Measurements from ENCODE around the gene RASAL2. TPM values are rescaled to one million over a fixed set of nuclear protein-coding genes. Genes with fewer than 3 reads are reported as not detected.
"Not testable (repeated sequence)": the region's sequence is repeated elsewhere in the genome, so short reads cannot be mapped to it uniquely, and the experiment has no call there.

RASAL2 gene
- total RNA-seq, 2 experiments from 2014 or later, result not detected

- Mint-ChIP-seq H3K27me3 (no peaks in the 10 kb centered on the region), H3K9me3 (peaks cover 2% of the 10 kb centered on the region), H3K4me3 (no peak overlapping the region), H3K27ac (no peak overlapping the region), H3K4me1 (no peaks in the 10 kb centered on the region), H3K36me3 (ENCODE audit: low read depth) (no peaks in the 10 kb centered on the region)
- ChIA-PET CTCF (no interaction called here), POLR2A (no interaction called here)
- no peak for DNase-seq
Observed at GRCh38 chr1:178218550-178218949, 124.6 kb downstream of the RASAL2 start.

- Mint-ChIP-seq H3K4me1 (no peaks in the 10 kb centered on the region), H3K36me3 (ENCODE audit: low read depth) (no peaks in the 10 kb centered on the region), H3K4me3 (no peak overlapping the region), H3K27me3 (no peaks in the 10 kb centered on the region), H3K9me3 (peaks cover 2% of the 10 kb centered on the region), H3K27ac (no peak overlapping the region)
- POLR2A ChIA-PET, result no interaction called here
- no peak for DNase-seq
- CTCF ChIA-PET, result no interaction called here
Observed at GRCh38 chr1:178220094-178220493, 126.2 kb downstream of the RASAL2 start.

- Mint-ChIP-seq H3K27ac (no peak overlapping the region), H3K36me3 (ENCODE audit: low read depth) (no peaks in the 10 kb centered on the region)
- POLR2A ChIA-PET, result no interaction called here
Observed at GRCh38 chr1:178223289-178223688, 129.4 kb downstream of the RASAL2 start.

GRCh38 chr1:178224358-178224757 lies 130.5 kb downstream of the RASAL2 start:
- POLR2A ChIA-PET, result no interaction called here
- H3K4me3 Mint-ChIP-seq, result no peak overlapping the region
- no peaks in the 10 kb centered on the region for H3K4me1 Mint-ChIP-seq
- DNase-seq, result no peak
- CTCF ChIA-PET, result no interaction called here
- H3K36me3 Mint-ChIP-seq (ENCODE audit: low read depth), result no peaks in the 10 kb centered on the region
- no peaks in the 10 kb centered on the region for H3K27me3 Mint-ChIP-seq
- H3K9me3 Mint-ChIP-seq, result no peaks in the 10 kb centered on the region
- no peak overlapping the region for H3K27ac Mint-ChIP-seq

More at GRCh38 chr1:178223289-178223688, 129.4 kb downstream of the RASAL2 start:
- no peak for DNase-seq
- H3K4me1 Mint-ChIP-seq, result no peaks in the 10 kb centered on the region
- no peaks in the 10 kb centered on the region for H3K27me3 Mint-ChIP-seq
- no peak overlapping the region for H3K4me3 Mint-ChIP-seq
- CTCF ChIA-PET, result no interaction called here
- H3K9me3 Mint-ChIP-seq, result no peaks in the 10 kb centered on the region

GRCh38 chr1:178230881-178231409 lies 137.0 kb downstream of the RASAL2 start:
- H3K4me1 Mint-ChIP-seq, result no peaks in the 10 kb centered on the region
- H3K9me3 Mint-ChIP-seq, result no peaks in the 10 kb centered on the region
- H3K4me3 Mint-ChIP-seq, result no peak overlapping the region
- CTCF ChIA-PET, result no interaction called here
- POLR2A ChIA-PET, result no interaction called here
- H3K27me3 Mint-ChIP-seq, result no peaks in the 10 kb centered on the region
- H3K27ac Mint-ChIP-seq, result no peak overlapping the region
- no peak for DNase-seq
- H3K36me3 Mint-ChIP-seq (ENCODE audit: low read depth), result no peaks in the 10 kb centered on the region

- Mint-ChIP-seq H3K4me1 (no peaks in the 10 kb centered on the region), H3K36me3 (ENCODE audit: low read depth) (no peaks in the 10 kb centered on the region), H3K4me3 (no peak overlapping the region), H3K27ac (no peak overlapping the region), H3K27me3 (no peaks in the 10 kb centered on the region), H3K9me3 (no peaks in the 10 kb centered on the region)
- ChIA-PET CTCF (no interaction called here), POLR2A (no interaction called here)
- no peak for DNase-seq
Observed at GRCh38 chr1:178232108-178232507, 138.2 kb downstream of the RASAL2 start.

- DNase-seq, result no peak
- no peak overlapping the region for H3K4me3 Mint-ChIP-seq
- no peak overlapping the region for H3K27ac Mint-ChIP-seq
- H3K4me1 Mint-ChIP-seq, result no peaks in the 10 kb centered on the region
- no peaks in the 10 kb centered on the region for H3K9me3 Mint-ChIP-seq
- H3K27me3 Mint-ChIP-seq, result no peaks in the 10 kb centered on the region
- POLR2A ChIA-PET, result no interaction called here
- CTCF ChIA-PET, result no interaction called here
- H3K36me3 Mint-ChIP-seq (ENCODE audit: low read depth), result no peaks in the 10 kb centered on the region
Observed at GRCh38 chr1:178232949-178233348, 139.0 kb downstream of the RASAL2 start.

GRCh38 chr1:178237121-178237520 lies 143.2 kb downstream of the RASAL2 start:
- H3K4me1 Mint-ChIP-seq, result no peaks in the 10 kb centered on the region
- no peaks in the 10 kb centered on the region for H3K27me3 Mint-ChIP-seq
- no peak overlapping the region for H3K27ac Mint-ChIP-seq
- no peak for DNase-seq
- H3K4me3 Mint-ChIP-seq, result no peak overlapping the region
- ChIA-PET POLR2A (no interaction called here), CTCF (no interaction called here)
- no peaks in the 10 kb centered on the region for H3K36me3 Mint-ChIP-seq (ENCODE audit: low read depth)
- H3K9me3 Mint-ChIP-seq, result no peaks in the 10 kb centered on the region

GRCh38 chr1:178238722-178239510 lies 145.0 kb downstream of the RASAL2 start:
- no peaks in the 10 kb centered on the region for H3K27me3 Mint-ChIP-seq
- H3K9me3 Mint-ChIP-seq, result no peaks in the 10 kb centered on the region
- H3K36me3 Mint-ChIP-seq (ENCODE audit: low read depth), result no peaks in the 10 kb centered on the region
- DNase-seq, result no peak
- no peak overlapping the region for H3K4me3 Mint-ChIP-seq
- ChIA-PET CTCF (no interaction called here), POLR2A (no interaction called here)
- H3K27ac Mint-ChIP-seq, result no peak overlapping the region
- H3K4me1 Mint-ChIP-seq, result no peaks in the 10 kb centered on the region

- ChIA-PET POLR2A (no interaction called here), CTCF (no interaction called here)
- Mint-ChIP-seq H3K4me1 (no peaks in the 10 kb centered on the region), H3K9me3 (no peaks in the 10 kb centered on the region), H3K27ac (no peak overlapping the region), H3K27me3 (no peaks in the 10 kb centered on the region), H3K4me3 (no peak overlapping the region), H3K36me3 (ENCODE audit: low read depth) (no peaks in the 10 kb centered on the region)
- DNase-seq, result no peak
Observed at GRCh38 chr1:178241057-178241456, 147.2 kb downstream of the RASAL2 start.

DNA sequence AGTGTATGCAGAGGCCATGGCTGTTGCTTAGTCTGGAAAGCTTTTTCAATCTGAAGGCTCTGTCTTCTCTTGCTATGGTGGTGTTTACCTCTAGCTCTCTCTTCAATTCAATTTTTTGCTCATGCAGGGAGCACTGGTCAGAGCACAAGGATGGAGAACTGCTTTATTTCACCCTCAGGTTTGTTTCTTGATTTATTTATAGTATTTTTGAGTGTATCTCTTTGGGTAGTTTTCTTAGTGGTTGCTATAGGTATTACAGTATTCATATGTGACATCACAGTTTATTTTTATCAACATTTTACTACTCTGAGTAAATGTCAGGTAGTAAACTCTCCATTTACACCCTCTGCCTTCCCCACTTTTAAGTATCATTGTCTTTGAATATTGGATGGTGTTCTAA lies 147.9 kb downstream of the RASAL2 start:
- ChIA-PET CTCF (no interaction called here), POLR2A (no interaction called here)
- Mint-ChIP-seq H3K27ac (no peak overlapping the region), H3K36me3 (ENCODE audit: low read depth) (no peaks in the 10 kb centered on the region), H3K9me3 (no peaks in the 10 kb centered on the region), H3K4me1 (no peaks in the 10 kb centered on the region), H3K27me3 (no peaks in the 10 kb centered on the region), H3K4me3 (no peak overlapping the region)
- DNase-seq, result no peak

GRCh38 chr1:178243119-178243518 lies 149.2 kb downstream of the RASAL2 start:
- Mint-ChIP-seq H3K27ac (no peak overlapping the region), H3K4me3 (no peak overlapping the region), H3K4me1 (no peaks in the 10 kb centered on the region), H3K9me3 (no peaks in the 10 kb centered on the region), H3K36me3 (ENCODE audit: low read depth) (no peaks in the 10 kb centered on the region), H3K27me3 (no peaks in the 10 kb centered on the region)
- POLR2A ChIA-PET, result no interaction called here
- CTCF ChIA-PET, result no interaction called here
- no peak for DNase-seq

DNA sequence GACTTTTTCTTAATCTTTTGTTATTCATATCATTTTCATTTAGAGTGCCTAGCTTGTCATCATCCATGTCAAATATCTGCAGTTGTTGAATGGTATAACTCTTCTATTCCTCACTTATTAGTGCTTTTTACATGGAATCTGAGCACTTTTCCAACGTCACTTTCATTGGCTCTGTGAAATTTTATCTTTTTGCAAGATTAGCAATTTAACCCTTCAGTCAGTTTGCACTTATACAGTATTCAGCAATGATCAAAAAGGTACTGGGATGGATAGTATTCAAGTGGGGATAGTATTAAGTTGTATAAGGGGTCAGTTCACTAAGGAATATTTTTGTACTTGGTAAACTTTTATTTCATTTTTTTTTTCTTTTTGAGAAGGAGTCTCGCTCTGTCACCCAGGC lies 150.0 kb downstream of the RASAL2 start:
- CTCF ChIA-PET, result no interaction called here
- DNase-seq, result no peak
- Mint-ChIP-seq H3K27ac (no peak overlapping the region), H3K4me3 (no peak overlapping the region), H3K36me3 (ENCODE audit: low read depth) (no peaks in the 10 kb centered on the region), H3K9me3 (no peaks in the 10 kb centered on the region), H3K27me3 (no peaks in the 10 kb centered on the region), H3K4me1 (no peaks in the 10 kb centered on the region)
- POLR2A ChIA-PET, result no interaction called here

DNA sequence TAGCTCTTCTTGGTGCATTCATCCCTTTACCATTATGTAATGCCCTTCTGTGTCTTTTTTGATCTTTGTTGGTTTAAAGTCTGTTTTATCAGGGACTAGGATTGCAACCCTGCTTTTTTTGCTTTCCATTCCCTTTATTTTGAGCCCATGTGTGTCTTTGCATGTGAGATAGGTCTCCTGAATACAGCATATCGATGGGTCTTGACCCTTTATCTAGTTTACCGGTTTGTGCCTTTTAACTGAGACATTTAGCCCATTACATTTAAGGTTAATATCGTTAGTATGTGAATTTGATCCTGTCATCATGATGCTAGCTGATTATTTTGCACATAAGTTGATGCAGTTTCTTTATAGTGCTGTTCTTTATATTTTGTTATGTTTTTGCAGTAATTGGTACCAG lies 154.4 kb downstream of the RASAL2 start:
- H3K9me3 Mint-ChIP-seq; H3K4me1 Mint-ChIP-seq; POLR2A ChIA-PET; H3K4me3 Mint-ChIP-seq; DNase-seq; H3K36me3 Mint-ChIP-seq (ENCODE audit: low read depth); H3K27me3 Mint-ChIP-seq; CTCF ChIA-PET; H3K27ac Mint-ChIP-seq: not testable (repeated sequence)
